H1 (cell line): ENCODE results near the gene GNB3. TPM values are rescaled to one million over a fixed set of nuclear protein-coding genes. Genes with fewer than 3 reads are reported as not detected.

Experiments
- CTCF ChIA-PET: fragments of 300-600 bp; sonication (Branson Sonifier 250); formaldehyde crosslinking; loops from one replicate; lab custom pipeline; 2021; ENCODE audit not compliant: partially characterized antibody; lab: Charles Lee
- POLR2A ChIA-PET: fragments of 300-600 bp; sonication (Branson Sonifier 250); formaldehyde crosslinking; loops from one replicate; lab custom pipeline; 2021; ENCODE audit warnings: inconsistent platforms; ENCODE audit not compliant: partially characterized antibody; lab: Charles Lee
- DNase-seq, 2 experiments: peaks; one replicate each; pipeline versions ENCODE4 v3.0.0 to v3.0.0-alpha.2; 2010 to 2022; ENCODE audit warnings: low spot score in 2 of 2, low read depth in 1 of 2, mixed read lengths in 1 of 2
- FAIRE-seq: peaks from 2 replicates; lab custom pipeline; 2011; peaks lifted over from hg19 to GRCh38; lab: Jason Lieb, UNC
- H2AFZ ChIP-seq: 2 replicates; pipeline ENCODE4 v1.8.1; 2012; ENCODE audit warnings: low read length, inconsistent platforms
- H2AK5ac ChIP-seq: 2 replicates; pipeline ENCODE4 v1.6.1; 2013; ENCODE audit warnings: low read depth, low read length
- H2BK120ac ChIP-seq: replicated peaks from 2 replicates; pipeline ENCODE3; 2013; ENCODE audit warnings: low read depth, low read length, inconsistent platforms
- H2BK12ac ChIP-seq: 2 replicates; pipeline ENCODE4 v1.6.1; 2013; ENCODE audit warnings: low read depth, low read length
- H2BK15ac ChIP-seq: 2 replicates; pipeline ENCODE4 v1.6.1; 2013; ENCODE audit warnings: low read length
- H2BK20ac ChIP-seq: 2 replicates; pipeline ENCODE4 v1.6.1; 2013; ENCODE audit warnings: low read length
- H2BK5ac ChIP-seq: 2 replicates; pipeline ENCODE4 v1.6.1; 2013; ENCODE audit warnings: low read depth, low read length
- H3K14ac ChIP-seq: 2 replicates; pipeline ENCODE4 v1.6.1; 2013; ENCODE audit warnings: inconsistent platforms; ENCODE audit not compliant: insufficient read length
- H3K18ac ChIP-seq: 2 replicates; pipeline ENCODE4 v1.6.1; 2013; ENCODE audit warnings: low read length; ENCODE audit errors: extremely low read depth
- H3K23ac ChIP-seq: 2 replicates; pipeline ENCODE4 v1.6.1; 2013; ENCODE audit warnings: inconsistent platforms; ENCODE audit not compliant: insufficient read length
- H3K23me2 ChIP-seq: 2 replicates; pipeline ENCODE4 v1.6.1; 2013; ENCODE audit warnings: low read depth, low read length
- H3K27ac ChIP-seq: 2 replicates; pipeline ENCODE4 v1.6.1; 2011; ENCODE audit warnings: low read depth, low read length, inconsistent platforms
- H3K27me3 ChIP-seq, 4 experiments: replicated peaks in 1 of 4; 1 replicate in 1 of 4; 2 replicates in 3 of 4; pipeline versions ENCODE4 v1.6.1 to v1.8.1; 2011 to 2013; ENCODE audit warnings: low read length in 3 of 4, mild to moderate bottlenecking in 3 of 4, inconsistent platforms in 2 of 4, mixed read lengths in 2 of 4, moderate library complexity in 1 of 4; ENCODE audit not compliant: control insufficient read depth in 3 of 4, insufficient read depth in 3 of 4; ENCODE audit errors: extremely low read depth in 1 of 4
- H3K36me3 ChIP-seq, 4 experiments: 2 replicates each; pipeline versions ENCODE4 v1.6.1 to v1.8.1; 2011 to 2013; ENCODE audit warnings: mild to moderate bottlenecking in 4 of 4, low read length in 3 of 4, moderate library complexity in 2 of 4, control low read depth in 1 of 4, inconsistent platforms in 1 of 4; ENCODE audit not compliant: insufficient read depth in 4 of 4, control insufficient read depth in 2 of 4
- H3K4ac ChIP-seq: replicated peaks from 2 replicates; pipeline ENCODE3; 2013; ENCODE audit warnings: low read length, low read depth, mixed read lengths, inconsistent platforms; ENCODE audit not compliant: insufficient read length
- H3K4me1 ChIP-seq, 4 experiments: replicated peaks in 1 of 4; 1 replicate in 1 of 4; 2 replicates in 3 of 4; pipeline versions ENCODE4 v1.6.1 to v1.8.1; 2011 to 2013; ENCODE audit warnings: low read length in 3 of 4, inconsistent platforms in 2 of 4, mixed read lengths in 1 of 4; ENCODE audit not compliant: insufficient read depth in 4 of 4, control insufficient read depth in 3 of 4
- H3K4me2 ChIP-seq, 2 experiments: 2 replicates each; pipeline versions ENCODE4 v1.6.1 to v1.8.1; 2011 to 2013; ENCODE audit warnings: low read depth in 2 of 2, low read length in 2 of 2, control low read depth in 1 of 2, inconsistent platforms in 1 of 2, mild to moderate bottlenecking in 1 of 2; ENCODE audit not compliant: insufficient read depth in 1 of 2
- H3K4me3 ChIP-seq, 4 experiments: fragments of 200-600, 300-600 bp in 1 of 4; sonication (generic), shearing (Covaris generic), sonication (Bioruptor Twin) in 1 of 4; 2 replicates each; pipeline versions ENCODE4 v1.5.1 to v1.8.1; 2011 to 2016; ENCODE audit warnings: low read length in 4 of 4, low read depth in 3 of 4, control low read depth in 2 of 4, inconsistent platforms in 2 of 4, mild to moderate bottlenecking in 2 of 4, mixed read lengths in 1 of 4, moderate library complexity in 1 of 4; ENCODE audit not compliant: insufficient read depth in 2 of 4; ENCODE audit errors: extremely low read depth in 1 of 4
- H3K56ac ChIP-seq: replicated peaks from 2 replicates; pipeline ENCODE3; 2013; ENCODE audit warnings: low read depth, mild to moderate bottlenecking, mixed read lengths, low read length, inconsistent platforms; ENCODE audit not compliant: insufficient read length
- H3K79me1 ChIP-seq: 2 replicates; pipeline ENCODE4 v1.6.1; 2013; ENCODE audit warnings: low read depth, low read length, control low read depth
- H3K79me2 ChIP-seq, 2 experiments: 2 replicates each; pipeline versions ENCODE4 v1.6.1 to v1.8.1; 2012 to 2013; ENCODE audit warnings: low read length in 2 of 2, mild to moderate bottlenecking in 2 of 2, inconsistent platforms in 1 of 2; ENCODE audit not compliant: insufficient read depth in 2 of 2, control insufficient read depth in 1 of 2
- H3K9ac ChIP-seq, 4 experiments: replicated peaks in 1 of 4; 1 replicate in 1 of 4; 2 replicates in 3 of 4; pipeline versions ENCODE4 v1.6.1 to v1.8.1; 2011 to 2013; ENCODE audit warnings: low read depth in 3 of 4, low read length in 3 of 4, control low read depth in 2 of 4, mild to moderate bottlenecking in 2 of 4, moderate library complexity in 2 of 4, inconsistent platforms in 1 of 4; ENCODE audit errors: extremely low read depth in 1 of 4
- H3K9me3 ChIP-seq, 2 experiments: 2 replicates each; pipeline versions ENCODE4 v1.6.1 to v1.8.1; 2012 to 2013; ENCODE audit warnings: mild to moderate bottlenecking in 2 of 2, moderate library complexity in 2 of 2, control low read depth in 1 of 2, inconsistent platforms in 1 of 2, low read depth in 1 of 2, low read length in 1 of 2, mixed read lengths in 1 of 2; ENCODE audit not compliant: insufficient read depth in 2 of 2
- H4K20me1 ChIP-seq, 2 experiments: replicated peaks in 1 of 2; 2 replicates each; pipeline versions ENCODE3 to v1.8.1; 2011 to 2013; ENCODE audit warnings: inconsistent platforms in 2 of 2, low read length in 2 of 2, mild to moderate bottlenecking in 1 of 2; ENCODE audit not compliant: insufficient read depth in 2 of 2, control insufficient read depth in 1 of 2
- H4K5ac ChIP-seq: 2 replicates; pipeline ENCODE4 v1.6.1; 2013; ENCODE audit warnings: low read length, low read depth, mixed read lengths, inconsistent platforms; ENCODE audit not compliant: insufficient read length
- H4K8ac ChIP-seq: 2 replicates; pipeline ENCODE4 v1.8.0; 2013; ENCODE audit warnings: mild to moderate bottlenecking, moderate library complexity, low read length, inconsistent platforms; ENCODE audit not compliant: insufficient read depth; ENCODE audit errors: extremely low read depth
- H4K91ac ChIP-seq: replicated peaks from 2 replicates; pipeline ENCODE3; 2013; ENCODE audit warnings: low read length, mixed read lengths, inconsistent platforms; ENCODE audit not compliant: insufficient read length
- FOSL1 ChIP-seq: IDR thresholded peaks from 2 replicates; pipeline ENCODE4 v1.6.1; 2011; ENCODE audit warnings: mild to moderate bottlenecking, low read depth, low read length, moderate library complexity; ENCODE audit not compliant: insufficient read depth
- TBP ChIP-seq: IDR thresholded peaks from 2 replicates; pipeline ENCODE4 v1.6.1; 2011; ENCODE audit warnings: low read depth, low read length, improper control_type of control experiment
- YY1 ChIP-seq: IDR thresholded peaks from 2 replicates; pipeline ENCODE4 v1.6.1; 2011; ENCODE audit warnings: low read depth, mild to moderate bottlenecking, low read length
- WGBS, 2 experiments: shearing (Covaris generic) in 1 of 2; methylation state at CpG; one replicate each; pipeline versions ENCODE4 v1.1.6 to v1.1.7; 2013 to 2015; ENCODE audit warnings: low lambda C conversion rate in 2 of 2, mixed read lengths in 2 of 2, inconsistent platforms in 1 of 2, low coverage in 1 of 2, missing lambda C conversion rate in 1 of 2; ENCODE audit not compliant: insufficient replicate concordance in 2 of 2, insufficient coverage in 1 of 2, insufficient read length in 1 of 2; ENCODE audit errors: extremely low coverage in 1 of 2, missing lambda C conversion rate in 1 of 2; 5-methylcytosine and 5-hydroxymethylcytosine counted together
- polyA plus RNA-seq, 7 experiments: library from polyadenylated mRNA; depleted of rRNA in 3 of 7; stranded (reverse) in 5 of 7; unstranded in 2 of 7; fragments of >200 nt in 5 of 7; fragments of 200-250 nt in 2 of 7; gene quantifications; 1 replicate in 5 of 7; 2 replicates in 1 of 7; 4 replicates in 1 of 7; pipeline versions ENCODE4 v1.2.1 to v1.2.3, GENCODE V29; 2011 to 2013; ENCODE audit warnings: missing spikeins in 2 of 7, mixed read lengths in 2 of 7
- total RNA-seq: library from RNA; stranded (reverse); fragmentation: NEBNext Ultra II Directional; extraction: Animal tissue kit (Norgen Biotek cat#: 25700); gene quantifications from 2 replicates; pipeline ENCODE4 v1.2.1, GENCODE V29; 2021

Gene GNB3
- total and polyA plus RNA-seq, 2 of the 8 experiments (the other 6 are each of a cell fraction or from before 2014, with no cell fraction given), result 9.9 TPM

GRCh38 chr12:6873094-6874014 is 32.6 kb downstream of the GNB3 start, which contains the start of gene SPSB2:
Gene SPSB2 (minus strand): TSS chr12:6873303. CDS start chr12:6872901, 402 bp downstream.
- Histone ChIP-seq H2BK15ac (0 out of 2 replicates have a peak within 1 kb of the TSS, but pooled peaks have one; percentile 6), H3K9me3 (no peaks in the 10 kb centered on the region), H3K23ac (no peak within 1 kb of the TSS), H3K23me2 (peaks cover 13% of the 10 kb centered on the region), H3K56ac (peak within 1 kb of the TSS; percentile 87), H4K20me1 (peaks cover 22 to 26% of the 10 kb centered on the region in 2 experiments), H2BK20ac (no peak within 1 kb of the TSS), H4K5ac (peak within 1 kb of the TSS; percentile 80), H4K8ac (peak within 1 kb of the TSS; percentile 45; the same call in 1 of the 2 replicates), H3K27ac (peak within 1 kb of the TSS; percentile 61), H3K9ac (peak within 1 kb of the TSS; percentile 74 to 78 (median 76); a peak in 6 of 7 replicates), H3K4me1 (peaks cover 2 to 33% (median 14%) of the 10 kb centered on the region in 4 experiments), H2BK12ac (0 out of 2 replicates have a peak within 1 kb of the TSS, but pooled peaks have one; percentile 17), H2AFZ (peak within 1 kb of the TSS; percentile 83; the same call in 1 of the 2 replicates), H3K36me3 (peaks cover 8 to 31% (median 13%) of the 10 kb centered on the region in 4 experiments), H3K79me1 (0 out of 2 replicates have a peak, but pooled peaks cover 7% of the 10 kb centered on the region), H3K4me3 (peak within 1 kb of the TSS; percentile 82 to 95 (median 87)), H2AK5ac (no peak within 1 kb of the TSS), H3K27me3 (no peaks in the 10 kb centered on the region), H3K79me2 (peaks cover 0 to 16% of the 10 kb centered on the region in 2 experiments; a peak in 2 of 4 replicates), H2BK5ac (peak within 1 kb of the TSS; percentile 83), H3K18ac (peak within 1 kb of the TSS; percentile 98), H3K14ac (no peak within 1 kb of the TSS), H3K4me2 (peak within 1 kb of the TSS; percentile 85 to 89), H4K91ac (peak within 1 kb of the TSS; percentile 22), H3K4ac (peak within 1 kb of the TSS; percentile 58), H2BK120ac (peak within 1 kb of the TSS; percentile 83)
- FAIRE-seq (no peak), DNase-seq (peak; percentile 99 to 100)
- WGBS, 2 experiments, result 4% methylated on average over 29 of the region's 66 CpGs; no CpG with 5 or more reads in 1 of the 2 experiments
- POLR2A ChIA-PET, result interaction anchor here (0.8 to 18.9 kb wide), 23 partner anchors 10 to 380 kb away, joined by 3 to 588 read pairs (median 5); partner anchors contain the start of genes ATN1, C12orf57, CDCA3 and EMG1
- CTCF ChIA-PET, result interaction anchor here (0.6 to 10.4 kb wide), 33 partner anchors 9 to 245 kb away, joined by 3 to 216 read pairs (median 8); partner anchors contain the start of genes C12orf57, CDCA3, ENO2 and MLF2
- no peak for TF ChIP-seq FOSL1
- TF ChIP-seq TBP, result peak; percentile 29; the same call in 1 of the 2 replicates
- TF ChIP-seq YY1, result no peak
